Sigmoid colon (tissue), 4 donors: ENCODE data around the gene EDNRA.

Experiments
- CTCF ChIP-seq, 4 experiments: fragments of 450-650 bp in 3 of 4; fragments of 200-600 bp in 1 of 4; IDR thresholded peaks; one replicate each; pipeline ENCODE4 v1.5.1; 2016 to 2019; ENCODE audit warnings: antibody characterized with exemption in 4 of 4, mild to moderate bottlenecking in 3 of 4, moderate library complexity in 2 of 4
- EP300 ChIP-seq, 4 donors: sonication (generic); formaldehyde crosslinking; IDR thresholded peaks; one replicate each; pipeline ENCODE4 v1.6.1; 2017; ENCODE audit warnings: antibody characterized with exemption in 4 of 4

GRCh38 chr4:147491086-147491485, 10.2 kb downstream of the EDNRA start:
- no peak for TF ChIP-seq CTCF (IDR thresholded peaks at IDR 0.05)
- no peak for TF ChIP-seq EP300 (IDR thresholded peaks at IDR 0.05)
